GM23338 (cell line): ENCODE results near the gene C1QBP. TPM values are rescaled to one million over a fixed set of nuclear protein-coding genes. Genes with fewer than 3 reads are reported as not detected.

ENCODE experiments used
- ATAC-seq: fragments of 200-7000 bp; cut with Tn5 transposase; 3 replicates; pipeline ENCODE4 v1.9.1; 2020
- DNase-seq: peaks from one replicate; pipeline ENCODE4 v3.0.0-alpha.2; 2015; ENCODE audit warnings: low spot score
- H2AFZ ChIP-seq: fragments of 200-600 bp; sonication (generic); 2 replicates; pipeline ENCODE4 v1.8.0; 2016; ENCODE audit warnings: antibody characterized with exemption, mild to moderate bottlenecking, moderate library complexity
- H3F3A ChIP-seq: fragments of 200-600 bp; sonication (generic); replicated peaks from 2 replicates; pipeline ENCODE4 v1.8.0; 2017; ENCODE audit warnings: antibody characterized with exemption, mixed run types, low read depth
- H3K27ac ChIP-seq: fragments of 200-600 bp; sonication (generic); 2 replicates; pipeline ENCODE4 v1.6.1; 2016; ENCODE audit warnings: low read depth
- H3K27me3 ChIP-seq: fragments of 200-600 bp; sonication (generic); 2 replicates; pipeline ENCODE4 v1.8.0; 2016; ENCODE audit warnings: mild to moderate bottlenecking, mixed run types, moderate library complexity; ENCODE audit not compliant: insufficient read depth
- H3K36me3 ChIP-seq: fragments of 200-600 bp; sonication (generic); 2 replicates; pipeline ENCODE4 v1.8.0; 2016; ENCODE audit warnings: mild to moderate bottlenecking; ENCODE audit not compliant: insufficient read depth
- H3K4me1 ChIP-seq: fragments of 200-600 bp; sonication (generic); 2 replicates; pipeline ENCODE4 v1.8.0; 2016; ENCODE audit warnings: mild to moderate bottlenecking, moderate library complexity; ENCODE audit not compliant: insufficient read depth
- H3K4me2 ChIP-seq: fragments of 200-600 bp; sonication (generic); 2 replicates; pipeline ENCODE4 v1.7.1; 2017; ENCODE audit warnings: mixed run types
- H3K4me3 ChIP-seq: fragments of 200-600 bp; sonication (generic); 2 replicates; pipeline ENCODE4 v1.6.1; 2016; ENCODE audit warnings: mixed run types
- H3K79me2 ChIP-seq: fragments of 200-600 bp; sonication (generic); replicated peaks from 2 replicates; pipeline ENCODE4 v1.8.0; 2017; ENCODE audit warnings: mild to moderate bottlenecking; ENCODE audit not compliant: insufficient read depth
- H3K9me2 ChIP-seq: fragments of 200-600 bp; sonication (generic); 2 replicates; pipeline ENCODE4 v1.8.0; 2017; ENCODE audit not compliant: insufficient read depth
- H4K20me1 ChIP-seq: fragments of 200-600 bp; sonication (generic); replicated peaks from 2 replicates; pipeline ENCODE4 v1.8.0; 2017; ENCODE audit warnings: mild to moderate bottlenecking; ENCODE audit not compliant: insufficient read depth
- H3K27ac Mint-ChIP-seq: 2 replicates; pipeline ENCODE4 v1.8.0; 2020; ENCODE audit warnings: inconsistent platforms, mild to moderate bottlenecking, moderate library complexity, mixed read lengths
- H3K27me3 Mint-ChIP-seq: 3 replicates; pipeline ENCODE4 v1.8.0; 2022; ENCODE audit warnings: low read depth, mild to moderate bottlenecking, moderate library complexity, mixed read lengths, inconsistent platforms; ENCODE audit not compliant: insufficient read depth, poor library complexity
- H3K36me3 Mint-ChIP-seq: 3 replicates; pipeline ENCODE4 v1.8.0; 2021; ENCODE audit warnings: low read depth, mild to moderate bottlenecking, inconsistent platforms, moderate library complexity, mixed read lengths
- H3K4me1 Mint-ChIP-seq: 3 replicates; pipeline ENCODE4 v1.8.0; 2020; ENCODE audit warnings: mild to moderate bottlenecking, inconsistent platforms, mixed read lengths
- H3K4me3 Mint-ChIP-seq: 3 replicates; pipeline ENCODE4 v1.8.0; 2021; ENCODE audit warnings: moderate library complexity, mild to moderate bottlenecking, inconsistent platforms, mixed read lengths
- H3K9me3 Mint-ChIP-seq: 3 replicates; pipeline ENCODE4 v1.8.0; 2020; ENCODE audit warnings: moderate library complexity, mild to moderate bottlenecking, inconsistent platforms, mixed read lengths
- EZH2 ChIP-seq: fragments of 200-600 bp; sonication (generic); IDR thresholded peaks from one replicate; pipeline ENCODE4 v1.8.0; 2017; ENCODE audit warnings: antibody characterized with exemption, mild to moderate bottlenecking, low read depth; ENCODE audit not compliant: unreplicated experiment
- JUNB ChIP-seq: IDR thresholded peaks from one replicate; pipeline ENCODE4 v1.6.1; 2016; ENCODE audit warnings: antibody characterized with exemption; ENCODE audit not compliant: unreplicated experiment
- STAT1 ChIP-seq: IDR thresholded peaks from one replicate; pipeline ENCODE4 v1.6.1; 2016; ENCODE audit warnings: antibody characterized with exemption; ENCODE audit not compliant: unreplicated experiment
- ZNF114 ChIP-seq: fragments of 250-450 bp; sonication (Bioruptor Pico); IDR thresholded peaks from 2 replicates; pipeline ENCODE4 v1.5.0; 2020; ENCODE audit warnings: mild to moderate bottlenecking, moderate library complexity
- polyA plus RNA-seq: library from polyadenylated mRNA; unstranded; fragments of >200 nt; fragmentation: Nextera tagmentation; extraction: Ambion mirVana; gene quantifications from 2 replicates; pipeline ENCODE4 v1.2.1, GENCODE V29; 2016
- total RNA-seq: library from RNA; depleted of rRNA; stranded (reverse); fragments of >200 nt; shearing (Covaris generic); gene quantifications from 2 replicates; pipeline ENCODE4 v1.2.3, GENCODE V29; 2014
- TF ChIP-seq, protein P1 (sequence below): fragments of 250-450 bp; sonication (Bioruptor Pico); IDR thresholded peaks from 2 replicates; pipeline ENCODE4 v1.5.0; 2020; ENCODE audit warnings: mild to moderate bottlenecking, moderate library complexity
- TF ChIP-seq, protein P2 (sequence below), 2 experiments: fragments of 200-600 bp in 1 of 2; sonication (generic) in 1 of 2; conservative IDR thresholded peaks; 2 replicates each; pipeline versions ENCODE4 v1.5.1 to v1.6.1; 2016 to 2017; ENCODE audit warnings: antibody characterized with exemption in 2 of 2, low read depth in 2 of 2, mild to moderate bottlenecking in 2 of 2, moderate library complexity in 1 of 2

C1QBP gene
- total and polyA plus RNA-seq, 2 experiments from 2014 or later, result 478 to 704 TPM

DNA sequence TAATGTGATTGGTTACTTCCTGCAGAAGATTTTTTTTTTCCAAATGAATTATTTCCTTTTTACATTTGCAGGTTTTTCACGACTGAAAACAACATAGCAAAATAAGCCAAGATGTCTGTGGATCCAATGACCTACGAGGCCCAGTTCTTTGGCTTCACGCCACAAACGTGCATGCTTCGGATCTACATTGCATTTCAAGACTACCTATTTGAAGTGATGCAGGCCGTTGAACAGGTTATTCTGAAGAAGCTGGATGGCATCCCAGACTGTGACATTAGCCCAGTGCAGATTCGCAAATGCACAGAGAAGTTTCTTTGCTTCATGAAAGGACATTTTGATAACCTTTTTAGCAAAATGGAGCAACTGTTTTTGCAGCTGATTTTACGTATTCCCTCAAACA lies 49.8 kb upstream of the C1QBP start:
- Histone ChIP-seq H3K36me3 (peaks cover 28% of the 10 kb centered on the region), H3K79me2 (peaks cover 53% of the 10 kb centered on the region), H3K27me3 (no peaks in the 10 kb centered on the region), H3K9me2 (no peaks in the 10 kb centered on the region), H3K4me1 (peaks cover 20% of the 10 kb centered on the region), H3K27ac (no peak overlapping the region), H2AFZ (no peak overlapping the region), H3F3A (peaks cover 7% of the 10 kb centered on the region; the same call in 1 of the 2 replicates), H4K20me1 (peaks cover 15% of the 10 kb centered on the region), H3K4me2 (no peak overlapping the region), H3K4me3 (no peak overlapping the region)
- DNase-seq (no peak), ATAC-seq (no peak)
- TF ChIP-seq STAT1 (no peak), ZNF114 (CRISPR knock-in tag) (no peak), EZH2 (no peak), JUNB (no peak)
- TF ChIP-seq, protein P1, sequence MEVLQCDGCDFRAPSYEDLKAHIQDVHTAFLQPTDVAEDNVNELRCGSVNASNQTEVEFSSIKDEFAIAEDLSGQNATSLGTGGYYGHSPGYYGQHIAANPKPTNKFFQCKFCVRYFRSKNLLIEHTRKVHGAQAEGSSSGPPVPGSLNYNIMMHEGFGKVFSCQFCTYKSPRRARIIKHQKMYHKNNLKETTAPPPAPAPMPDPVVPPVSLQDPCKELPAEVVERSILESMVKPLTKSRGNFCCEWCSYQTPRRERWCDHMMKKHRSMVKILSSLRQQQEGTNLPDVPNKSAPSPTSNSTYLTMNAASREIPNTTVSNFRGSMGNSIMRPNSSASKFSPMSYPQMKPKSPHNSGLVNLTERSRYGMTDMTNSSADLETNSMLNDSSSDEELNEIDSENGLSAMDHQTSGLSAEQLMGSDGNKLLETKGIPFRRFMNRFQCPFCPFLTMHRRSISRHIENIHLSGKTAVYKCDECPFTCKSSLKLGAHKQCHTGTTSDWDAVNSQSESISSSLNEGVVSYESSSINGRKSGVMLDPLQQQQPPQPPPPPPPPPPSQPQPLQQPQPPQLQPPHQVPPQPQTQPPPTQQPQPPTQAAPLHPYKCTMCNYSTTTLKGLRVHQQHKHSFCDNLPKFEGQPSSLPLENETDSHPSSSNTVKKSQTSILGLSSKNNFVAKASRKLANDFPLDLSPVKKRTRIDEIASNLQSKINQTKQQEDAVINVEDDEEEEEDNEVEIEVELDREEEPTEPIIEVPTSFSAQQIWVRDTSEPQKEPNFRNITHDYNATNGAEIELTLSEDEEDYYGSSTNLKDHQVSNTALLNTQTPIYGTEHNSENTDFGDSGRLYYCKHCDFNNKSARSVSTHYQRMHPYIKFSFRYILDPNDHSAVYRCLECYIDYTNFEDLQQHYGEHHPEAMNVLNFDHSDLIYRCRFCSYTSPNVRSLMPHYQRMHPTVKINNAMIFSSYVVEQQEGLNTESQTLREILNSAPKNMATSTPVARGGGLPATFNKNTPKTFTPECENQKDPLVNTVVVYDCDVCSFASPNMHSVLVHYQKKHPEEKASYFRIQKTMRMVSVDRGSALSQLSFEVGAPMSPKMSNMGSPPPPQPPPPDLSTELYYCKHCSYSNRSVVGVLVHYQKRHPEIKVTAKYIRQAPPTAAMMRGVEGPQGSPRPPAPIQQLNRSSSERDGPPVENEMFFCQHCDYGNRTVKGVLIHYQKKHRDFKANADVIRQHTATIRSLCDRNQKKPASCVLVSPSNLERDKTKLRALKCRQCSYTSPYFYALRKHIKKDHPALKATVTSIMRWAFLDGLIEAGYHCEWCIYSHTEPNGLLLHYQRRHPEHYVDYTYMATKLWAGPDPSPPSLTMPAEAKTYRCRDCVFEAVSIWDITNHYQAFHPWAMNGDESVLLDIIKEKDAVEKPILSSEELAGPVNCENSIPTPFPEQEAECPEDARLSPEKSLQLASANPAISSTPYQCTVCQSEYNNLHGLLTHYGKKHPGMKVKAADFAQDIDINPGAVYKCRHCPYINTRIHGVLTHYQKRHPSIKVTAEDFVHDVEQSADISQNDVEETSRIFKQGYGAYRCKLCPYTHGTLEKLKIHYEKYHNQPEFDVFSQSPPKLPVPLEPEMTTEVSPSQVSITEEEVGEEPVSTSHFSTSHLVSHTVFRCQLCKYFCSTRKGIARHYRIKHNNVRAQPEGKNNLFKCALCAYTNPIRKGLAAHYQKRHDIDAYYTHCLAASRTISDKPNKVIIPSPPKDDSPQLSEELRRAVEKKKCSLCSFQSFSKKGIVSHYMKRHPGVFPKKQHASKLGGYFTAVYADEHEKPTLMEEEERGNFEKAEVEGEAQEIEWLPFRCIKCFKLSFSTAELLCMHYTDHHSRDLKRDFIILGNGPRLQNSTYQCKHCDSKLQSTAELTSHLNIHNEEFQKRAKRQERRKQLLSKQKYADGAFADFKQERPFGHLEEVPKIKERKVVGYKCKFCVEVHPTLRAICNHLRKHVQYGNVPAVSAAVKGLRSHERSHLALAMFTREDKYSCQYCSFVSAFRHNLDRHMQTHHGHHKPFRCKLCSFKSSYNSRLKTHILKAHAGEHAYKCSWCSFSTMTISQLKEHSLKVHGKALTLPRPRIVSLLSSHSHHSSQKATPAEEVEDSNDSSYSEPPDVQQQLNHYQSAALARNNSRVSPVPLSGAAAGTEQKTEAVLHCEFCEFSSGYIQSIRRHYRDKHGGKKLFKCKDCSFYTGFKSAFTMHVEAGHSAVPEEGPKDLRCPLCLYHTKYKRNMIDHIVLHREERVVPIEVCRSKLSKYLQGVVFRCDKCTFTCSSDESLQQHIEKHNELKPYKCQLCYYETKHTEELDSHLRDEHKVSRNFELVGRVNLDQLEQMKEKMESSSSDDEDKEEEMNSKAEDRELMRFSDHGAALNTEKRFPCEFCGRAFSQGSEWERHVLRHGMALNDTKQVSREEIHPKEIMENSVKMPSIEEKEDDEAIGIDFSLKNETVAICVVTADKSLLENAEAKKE (CRISPR knock-in tag), result no peak
- TF ChIP-seq, protein P2, sequence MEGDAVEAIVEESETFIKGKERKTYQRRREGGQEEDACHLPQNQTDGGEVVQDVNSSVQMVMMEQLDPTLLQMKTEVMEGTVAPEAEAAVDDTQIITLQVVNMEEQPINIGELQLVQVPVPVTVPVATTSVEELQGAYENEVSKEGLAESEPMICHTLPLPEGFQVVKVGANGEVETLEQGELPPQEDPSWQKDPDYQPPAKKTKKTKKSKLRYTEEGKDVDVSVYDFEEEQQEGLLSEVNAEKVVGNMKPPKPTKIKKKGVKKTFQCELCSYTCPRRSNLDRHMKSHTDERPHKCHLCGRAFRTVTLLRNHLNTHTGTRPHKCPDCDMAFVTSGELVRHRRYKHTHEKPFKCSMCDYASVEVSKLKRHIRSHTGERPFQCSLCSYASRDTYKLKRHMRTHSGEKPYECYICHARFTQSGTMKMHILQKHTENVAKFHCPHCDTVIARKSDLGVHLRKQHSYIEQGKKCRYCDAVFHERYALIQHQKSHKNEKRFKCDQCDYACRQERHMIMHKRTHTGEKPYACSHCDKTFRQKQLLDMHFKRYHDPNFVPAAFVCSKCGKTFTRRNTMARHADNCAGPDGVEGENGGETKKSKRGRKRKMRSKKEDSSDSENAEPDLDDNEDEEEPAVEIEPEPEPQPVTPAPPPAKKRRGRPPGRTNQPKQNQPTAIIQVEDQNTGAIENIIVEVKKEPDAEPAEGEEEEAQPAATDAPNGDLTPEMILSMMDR (conservative IDR thresholded peaks at IDR 0.05; ENCODE audit: low read depth in 2 of 2), result no peak
- Mint-ChIP-seq H3K4me1 (peaks cover 7% of the 10 kb centered on the region; the same call in 2 of the 3 replicates), H3K27me3 (peaks cover 18% of the 10 kb centered on the region), H3K27ac (no peak overlapping the region), H3K4me3 (no peak overlapping the region), H3K9me3 (no peaks in the 10 kb centered on the region; the same call in 2 of the 3 replicates), H3K36me3 (peaks cover 43% of the 10 kb centered on the region)
